Activated CD4-positive, CD25-positive, alpha-beta regulatory T cell treated with anti-CD3 and anti-CD28 coated beads, Interleukin-2, amount 50 U/mL, for 72 hours (primary cell): ENCODE measurements around the gene SLC6A7.
"Not testable (repeated sequence)": the region's sequence is repeated elsewhere in the genome, so short reads cannot be mapped to it uniquely, and the experiment has no call there.

Source experiments
- DNase-seq: peaks from one replicate; pipeline ENCODE4 v3.0.0; 2021

The SLC6A7 gene

DNA sequence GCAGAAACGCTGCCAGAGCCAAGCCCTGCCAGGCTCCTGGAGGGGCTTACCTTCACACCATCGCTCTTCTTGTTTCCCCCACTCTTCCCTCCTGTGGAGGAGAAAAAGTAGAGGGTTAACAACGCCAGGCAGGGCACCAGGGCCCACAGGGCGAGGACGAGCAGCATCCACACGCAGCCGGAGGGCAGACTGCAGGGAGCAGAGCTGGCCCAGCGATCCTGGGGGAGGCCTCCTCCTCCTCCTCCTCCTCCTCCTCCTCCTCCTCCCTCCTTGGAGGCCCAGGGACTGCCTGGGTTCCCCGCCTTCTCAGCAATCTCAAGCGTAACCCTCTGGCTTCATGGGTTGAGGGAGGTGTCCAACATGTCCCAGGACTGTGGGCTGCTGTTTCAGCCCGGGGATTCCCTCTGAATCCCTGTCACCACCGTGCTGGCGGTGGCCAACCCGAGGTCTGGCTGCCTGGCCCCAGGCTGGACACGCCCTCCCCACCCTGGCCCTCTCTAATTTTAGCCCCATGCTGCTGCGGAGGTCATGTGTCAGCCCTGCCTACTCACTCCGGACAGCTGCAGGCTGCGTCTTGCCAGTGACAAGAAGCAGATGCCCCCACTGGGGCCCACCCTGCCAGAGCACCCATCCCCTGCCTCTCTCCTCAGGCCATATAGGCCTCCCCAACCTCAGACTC, 55.4 kb downstream of the SLC6A7 start:
- DNase-seq = no peak

DNA sequence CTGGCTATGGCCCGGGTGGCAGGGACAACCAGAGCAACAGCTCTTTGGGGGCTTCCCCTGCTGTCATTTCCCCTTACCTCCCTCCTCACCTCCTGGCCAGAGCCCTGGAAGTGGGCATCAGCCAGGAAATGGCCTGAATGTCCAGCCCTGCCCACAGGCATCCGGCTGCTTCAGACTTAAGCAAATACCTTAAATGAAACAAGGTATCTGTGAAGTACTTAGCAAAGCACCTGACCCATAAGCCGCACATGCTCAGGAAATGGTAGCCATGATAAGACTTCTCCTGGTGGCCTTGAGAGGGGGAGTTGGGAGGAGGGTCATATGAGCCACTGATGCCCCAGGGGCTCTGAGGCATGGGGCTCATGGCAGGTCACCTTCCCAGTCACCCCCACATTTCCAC, 55.9 kb downstream of the SLC6A7 start:
- no peak for DNase-seq

DNA sequence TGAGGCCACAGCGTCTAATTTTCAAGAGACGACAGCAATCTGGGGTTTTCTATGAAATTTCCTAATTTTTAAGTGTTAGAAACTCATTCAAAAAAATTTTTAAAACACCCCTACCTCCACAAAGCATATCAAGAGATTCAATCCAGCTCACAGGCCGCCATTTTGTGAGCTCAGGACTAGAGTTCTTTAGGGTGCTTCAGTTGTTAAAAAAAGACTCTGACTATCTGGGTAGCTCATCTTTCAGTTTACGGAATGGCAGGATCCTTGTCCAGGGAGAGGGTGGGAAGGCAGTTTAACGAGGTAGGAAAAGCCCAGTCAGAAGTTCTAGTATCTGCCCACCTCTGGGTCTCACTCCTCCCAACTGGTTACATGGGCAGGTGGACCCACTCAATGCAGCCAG, 56.6 kb downstream of the SLC6A7 start:
- no peak for DNase-seq

DNA sequence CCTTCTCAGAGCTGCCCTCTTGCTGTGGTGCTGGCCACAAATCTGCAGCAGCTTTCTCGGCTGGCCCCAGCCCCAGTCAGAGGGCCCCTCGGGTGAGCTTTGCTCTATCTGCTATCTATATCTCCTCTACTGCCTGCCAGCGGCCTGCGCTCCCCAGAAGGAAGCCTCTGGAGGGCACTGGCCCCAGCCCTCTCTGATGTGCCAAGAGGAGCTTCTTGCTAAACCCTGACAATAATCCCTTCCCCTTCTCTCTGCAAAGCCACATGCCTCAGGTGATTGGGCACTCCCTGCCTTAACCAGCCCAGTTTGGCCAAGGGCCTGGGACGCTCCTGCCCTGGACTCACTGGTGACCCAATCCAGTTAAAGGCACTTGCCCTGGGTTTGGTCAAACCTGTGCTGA, 57.0 kb downstream of the SLC6A7 start:
- DNase-seq = no peak

DNA sequence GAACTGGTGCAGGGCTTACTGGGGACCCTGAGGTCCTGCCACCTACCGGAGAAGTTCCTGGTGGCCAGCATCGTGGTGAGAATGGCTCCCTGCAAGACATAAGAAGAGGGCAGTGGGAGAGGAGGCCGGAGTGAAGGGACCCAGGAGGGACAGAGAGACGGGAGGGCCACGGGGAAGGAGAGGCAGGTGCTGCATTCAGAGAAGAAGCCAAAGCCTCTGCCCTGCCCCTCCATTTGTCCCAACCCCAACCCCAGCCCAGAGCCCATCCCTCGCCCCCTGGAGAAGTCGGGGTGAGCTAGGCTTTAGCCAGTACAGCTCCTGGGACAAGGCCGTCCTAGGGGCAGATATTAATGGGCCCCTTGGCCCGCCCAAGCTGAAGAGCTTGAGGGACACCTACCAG, 57.9 kb downstream of the SLC6A7 start:
- DNase-seq = no peak

DNA sequence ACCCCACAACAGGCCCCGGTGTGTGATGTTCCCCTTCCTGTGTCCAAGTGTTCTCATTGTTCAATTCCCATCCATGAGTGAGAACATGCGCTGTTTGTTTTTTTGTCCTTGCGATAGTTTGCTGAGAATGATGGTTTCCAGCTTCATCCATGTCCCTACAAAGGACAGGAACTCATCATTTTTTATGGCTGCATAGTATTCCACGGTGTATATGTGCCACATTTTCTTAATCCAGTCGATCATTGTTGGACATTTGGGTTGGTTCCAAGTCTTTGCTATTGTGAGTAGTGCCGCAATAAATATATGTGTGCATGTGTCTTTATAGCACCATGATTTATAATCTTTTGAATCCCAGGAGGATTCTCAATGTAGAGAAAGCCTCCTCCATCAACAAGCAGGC, 58.6 kb downstream of the SLC6A7 start:
- DNase-seq = not testable (repeated sequence)

DNA sequence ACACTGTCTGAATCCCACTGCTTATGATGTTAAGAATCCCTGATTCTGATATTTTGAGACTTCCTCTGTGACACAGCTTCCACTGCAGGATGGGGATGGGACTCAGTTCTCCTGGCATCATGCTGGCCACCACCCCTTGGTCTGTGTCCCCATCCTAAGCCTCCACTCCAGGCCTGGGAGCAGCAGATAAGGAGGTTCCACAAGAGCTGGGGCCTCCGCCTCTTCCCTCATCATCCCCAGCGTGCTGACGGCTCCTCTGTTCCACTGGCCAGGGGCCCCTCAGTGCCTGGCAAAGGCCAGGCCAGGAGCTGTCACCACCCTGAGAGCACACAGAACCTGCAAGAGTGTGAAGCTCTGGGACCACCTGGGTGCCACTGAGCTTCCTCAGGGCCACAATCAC, 59.1 kb downstream of the SLC6A7 start:
- no peak for DNase-seq

DNA sequence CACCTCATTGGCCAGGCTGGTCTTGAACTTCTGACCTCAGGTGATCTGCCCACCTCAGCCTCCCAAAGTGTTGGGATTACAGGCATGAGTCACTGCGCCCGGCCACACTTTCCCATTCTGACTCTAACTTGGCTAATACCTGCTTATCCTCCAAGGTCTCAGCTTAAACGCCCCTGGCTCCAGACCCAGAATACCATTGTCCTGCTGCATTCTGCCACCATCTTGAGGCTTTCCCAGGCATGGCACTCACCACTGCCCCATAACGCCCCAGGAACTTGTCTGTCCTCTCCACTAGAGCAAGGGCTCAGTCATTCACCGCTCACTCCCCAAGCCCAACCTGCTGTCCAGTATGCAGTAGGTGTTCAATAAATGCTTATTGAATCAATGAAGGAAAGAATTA, 59.9 kb downstream of the SLC6A7 start:
- DNase-seq = no peak

DNA sequence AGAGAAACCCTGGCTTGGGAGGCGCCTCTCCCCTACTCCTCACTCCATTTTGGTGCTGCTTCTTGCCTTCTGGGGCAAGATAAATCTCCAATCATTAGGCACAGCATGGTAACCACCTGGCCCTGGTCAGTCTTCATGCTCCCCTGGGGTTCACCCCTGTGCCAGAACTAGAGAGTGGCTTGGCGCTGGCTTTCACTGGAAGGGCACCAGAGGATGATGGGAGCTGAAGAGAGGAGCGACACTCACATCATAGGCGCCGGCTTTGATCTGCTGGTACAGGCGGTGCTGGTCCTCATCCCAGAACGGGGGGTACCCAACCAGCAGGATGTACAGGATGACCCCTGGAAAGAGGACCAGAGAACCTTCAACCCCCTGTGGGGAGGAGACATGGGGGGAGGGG, 61.6 kb downstream of the SLC6A7 start:
- no peak for DNase-seq

DNA sequence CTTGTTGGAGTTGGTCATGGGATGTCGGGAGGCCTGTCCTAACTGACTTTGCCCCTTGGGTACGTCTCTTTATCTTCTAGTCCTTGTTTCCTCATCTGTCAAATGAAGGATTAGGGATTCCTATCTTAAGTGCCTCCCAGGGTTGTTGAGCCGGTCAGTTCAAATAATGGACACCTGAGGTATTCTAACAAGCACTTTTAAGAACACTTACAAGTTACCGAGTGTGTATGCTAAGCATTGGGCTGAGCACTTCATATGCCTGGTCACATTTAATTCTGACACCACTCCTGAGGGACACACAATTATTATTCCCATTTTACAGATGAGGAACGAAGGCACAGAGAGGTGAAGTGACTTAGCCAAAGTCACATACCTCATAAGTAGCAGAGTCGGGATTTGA, 62.6 kb downstream of the SLC6A7 start:
- no peak for DNase-seq

DNA sequence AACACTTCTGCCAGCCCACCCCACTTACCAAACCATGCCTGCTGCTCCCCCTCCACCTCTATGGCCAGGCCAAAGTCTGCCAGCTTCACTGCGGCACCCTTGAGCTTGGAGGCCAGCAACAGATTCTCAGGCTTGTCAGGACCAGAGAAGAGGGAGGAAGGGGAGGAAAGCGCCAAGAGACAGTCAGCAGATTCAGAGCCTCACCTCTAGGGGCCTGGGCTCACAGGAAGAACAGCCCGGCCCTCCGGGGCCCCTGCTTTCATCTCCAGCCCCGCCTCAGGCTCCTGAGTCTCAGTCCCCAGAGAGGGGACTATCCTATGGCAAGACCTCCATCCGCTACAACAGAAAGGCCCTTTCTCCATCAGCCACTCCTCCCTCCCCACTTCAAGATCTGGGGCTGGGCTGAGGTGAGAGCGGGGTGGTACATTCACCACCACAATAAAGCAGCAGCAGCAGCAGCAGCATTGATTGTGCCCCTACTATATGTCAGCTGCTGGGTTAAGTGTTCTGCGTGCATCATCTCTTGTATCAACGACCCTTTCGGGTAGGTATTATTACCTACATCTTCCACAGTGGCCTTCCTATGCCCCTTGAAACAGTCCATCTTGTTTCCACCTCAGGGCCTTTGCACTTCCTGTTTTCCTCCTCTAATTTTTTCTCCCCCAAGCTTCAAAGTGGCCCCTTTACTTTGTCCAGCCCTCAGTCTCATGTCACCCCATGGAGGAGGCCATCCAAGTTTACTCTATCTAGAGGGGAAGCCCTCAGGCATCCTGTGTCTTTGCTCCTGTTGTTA, 63.8 kb downstream of the SLC6A7 start:
- no peak for DNase-seq

DNA sequence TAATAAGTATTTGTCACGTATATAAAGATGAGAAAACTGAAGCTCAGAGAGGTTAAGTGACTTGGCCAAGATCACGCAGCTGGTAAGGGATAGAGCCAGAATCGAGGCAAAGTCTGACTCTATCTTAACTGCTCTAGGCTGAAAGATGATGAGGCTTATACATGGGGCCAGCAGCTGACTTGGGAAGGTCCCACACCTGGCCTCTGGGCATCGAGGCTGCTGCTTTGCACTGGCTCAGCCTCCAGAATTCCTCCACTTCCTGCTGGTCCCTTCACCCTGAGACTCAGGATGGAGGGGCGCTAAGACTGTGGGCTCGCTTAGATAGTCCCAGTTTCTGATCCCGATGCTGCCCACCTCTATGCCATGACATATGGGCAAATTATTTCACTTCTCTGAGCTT, 64.5 kb downstream of the SLC6A7 start:
- no peak for DNase-seq

DNA sequence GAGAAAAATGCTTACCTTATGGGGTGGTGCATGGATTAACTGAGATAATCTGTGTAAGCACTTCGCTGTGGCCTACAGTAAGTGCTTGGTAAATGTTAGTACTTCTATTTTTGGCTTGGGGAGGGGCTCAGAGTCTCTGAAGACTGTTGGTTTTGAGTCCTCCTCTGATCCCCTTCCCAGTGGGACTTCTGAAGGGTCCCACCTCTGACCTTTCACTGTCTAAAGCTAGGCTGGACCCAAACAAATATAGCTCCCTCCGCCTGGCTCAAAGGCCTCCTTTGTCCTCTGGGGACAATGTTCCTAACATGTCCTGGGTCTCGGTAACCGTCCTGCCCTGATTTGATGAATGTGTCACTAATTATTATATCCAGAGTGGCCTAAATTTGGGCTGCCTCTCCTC, 64.9 kb downstream of the SLC6A7 start:
- no peak for DNase-seq

DNA sequence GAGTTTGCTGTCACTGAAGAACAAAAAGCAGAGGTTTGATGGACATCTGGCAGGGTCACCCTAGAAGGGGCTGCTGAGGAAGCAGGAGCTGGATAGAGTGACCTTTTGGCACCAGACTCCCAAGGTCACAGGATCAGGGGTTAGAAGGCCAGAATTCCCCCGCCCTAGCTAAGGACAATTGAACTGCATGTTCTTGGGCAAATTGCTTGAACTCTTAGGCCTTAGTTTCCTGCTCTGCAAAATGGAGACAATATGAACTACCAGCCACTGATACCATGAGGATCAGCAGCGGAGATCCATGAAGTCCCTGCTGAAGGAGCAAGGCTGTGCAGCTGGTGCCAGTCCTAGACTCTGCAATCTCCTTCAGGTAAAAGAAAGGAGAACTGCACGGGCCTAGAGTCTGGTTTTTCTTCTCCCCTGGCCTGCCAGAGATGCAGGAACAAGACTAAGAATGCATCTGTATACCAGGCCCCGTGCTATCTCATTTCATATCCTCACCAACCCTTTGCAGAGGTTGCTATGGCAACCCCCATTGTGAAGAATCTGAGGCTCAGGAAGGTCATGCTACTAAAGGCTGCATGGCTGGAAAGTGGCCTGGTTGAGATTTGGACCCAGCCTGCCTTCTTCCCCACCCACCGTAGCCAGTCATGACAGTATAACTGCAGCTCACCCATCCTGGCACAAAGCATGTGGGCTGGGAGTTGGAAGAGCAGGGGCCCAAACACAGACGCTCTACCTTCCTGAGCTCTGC, 66.0 kb downstream of the SLC6A7 start:
- DNase-seq = no peak

DNA sequence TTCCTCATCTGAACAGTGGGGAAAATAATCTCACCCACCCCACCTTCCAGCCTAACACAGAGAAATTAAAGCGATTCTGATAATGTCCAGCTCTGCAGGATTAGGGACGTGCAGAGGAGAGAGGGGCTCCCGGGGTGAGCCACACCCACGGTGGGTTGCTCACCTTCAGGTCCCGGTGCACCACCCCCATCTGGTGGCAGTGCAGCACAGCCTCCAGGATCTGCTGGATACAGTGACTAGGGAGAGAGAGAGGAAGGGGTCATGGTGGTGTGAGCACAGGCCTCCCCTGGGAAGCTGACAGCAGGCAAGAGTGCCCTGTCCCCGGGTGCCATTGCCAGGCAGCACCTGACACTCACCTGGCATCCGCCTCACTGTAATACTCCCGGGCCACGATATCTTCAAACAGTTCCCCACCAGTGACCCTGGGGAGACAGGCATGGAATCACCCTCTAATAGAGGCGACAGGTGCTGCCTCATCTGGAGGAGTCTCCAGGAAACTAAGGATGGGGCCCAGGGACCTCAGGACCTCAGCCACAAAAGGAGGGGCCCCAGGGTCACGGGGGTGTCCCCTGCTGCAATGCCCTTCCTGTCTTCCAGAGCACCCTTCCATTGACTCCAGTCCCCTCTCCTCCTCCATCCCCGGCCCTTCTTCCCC, 66.7 kb downstream of the SLC6A7 start:
- DNase-seq = no peak

DNA sequence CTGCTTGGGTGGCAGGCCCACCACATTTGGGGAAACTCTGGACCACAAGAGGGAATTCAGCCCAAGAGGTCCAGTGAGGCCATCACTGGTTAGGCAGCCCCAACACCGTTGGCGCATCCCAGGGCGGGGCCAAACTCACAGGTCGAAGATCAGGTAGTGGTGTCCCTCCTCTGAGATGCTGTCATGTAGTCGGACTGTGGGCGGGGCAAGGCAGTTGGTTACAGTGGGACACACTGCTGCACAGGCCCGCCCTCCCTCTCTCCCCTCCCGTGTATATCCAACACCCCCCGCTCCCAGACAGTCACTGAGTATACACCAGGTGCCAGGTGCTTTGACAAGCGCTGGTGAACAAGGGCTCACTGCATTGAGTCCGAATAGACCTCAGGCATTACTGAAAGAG, 67.6 kb downstream of the SLC6A7 start:
- DNase-seq = no peak

DNA sequence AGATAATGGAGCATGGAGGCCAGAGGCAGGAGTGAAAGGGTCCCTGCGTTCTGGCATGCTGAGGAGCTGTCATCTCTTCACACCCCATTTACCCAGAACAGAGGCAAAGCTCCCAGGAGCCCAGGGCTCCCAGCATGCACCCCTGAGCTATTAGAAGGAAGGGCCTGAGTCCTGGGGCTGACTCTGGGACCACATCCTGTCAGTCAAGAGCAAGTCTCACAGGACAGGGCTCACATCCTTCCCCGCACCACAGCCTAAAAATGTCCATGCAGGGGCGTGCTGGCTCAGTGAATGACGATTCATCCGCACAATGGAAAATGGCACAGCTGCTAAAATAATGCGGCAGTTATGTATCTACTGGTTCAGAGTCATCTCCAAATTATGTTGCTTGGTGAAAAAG, 68.3 kb downstream of the SLC6A7 start:
- DNase-seq = no peak
